Gastrocnemius medialis (tissue), 4 donors: ENCODE data around the gene DIP2A. TPM values are rescaled to one million over a fixed set of nuclear protein-coding genes. Genes with fewer than 3 reads are reported as not detected.
"Not testable (repeated sequence)": the region's sequence is repeated elsewhere in the genome, so short reads cannot be mapped to it uniquely, and the experiment has no call there.

ENCODE experiments used
- ATAC-seq, 2 donors: fragments of 150-250 bp; one replicate each; pipeline ENCODE4 v1.9.1; 2016
- DNase-seq, 2 donors: peaks; one replicate each; pipeline ENCODE4 v3.0.0-alpha.2; 2019
- H3K27ac ChIP-seq, 4 donors: fragments of 200-600 bp; sonication (generic); 1 replicate in 1 of 4; 2 replicates in 3 of 4; pipeline ENCODE4 v1.5.1; 2016 to 2018; ENCODE audit warnings: mild to moderate bottlenecking in 2 of 4, moderate library complexity in 1 of 4
- H3K27me3 ChIP-seq, 3 donors: fragments of 200-600 bp; sonication (generic) in 2 of 3; 1 replicate in 1 of 3; 2 replicates in 2 of 3; pipeline versions ENCODE4 v1.5.1 to v1.6.0; 2016 to 2019; ENCODE audit warnings: mild to moderate bottlenecking in 1 of 3, moderate library complexity in 1 of 3
- H3K36me3 ChIP-seq, 2 donors: fragments of 200-600 bp; sonication (generic) in 1 of 2; one replicate each; pipeline ENCODE4 v1.5.1; 2017 to 2018
- H3K4me1 ChIP-seq, 2 donors: fragments of 200-600 bp; sonication (generic) in 1 of 2; one replicate each; pipeline ENCODE4 v1.5.1; 2016 to 2017; ENCODE audit warnings: mild to moderate bottlenecking in 2 of 2
- H3K4me3 ChIP-seq, 4 donors: fragments of 200-600 bp; sonication (generic) in 3 of 4; 1 replicate in 1 of 4; 2 replicates in 3 of 4; pipeline ENCODE4 v1.5.1; 2016 to 2019; ENCODE audit warnings: mild to moderate bottlenecking in 2 of 4
- H3K9me3 ChIP-seq, 3 donors: fragments of 200-600 bp; sonication (generic) in 2 of 3; 1 replicate in 1 of 3; 2 replicates in 2 of 3; pipeline ENCODE4 v1.5.1; 2016 to 2019
- CTCF ChIP-seq, 5 experiments: fragments of 450-650 bp in 3 of 5; fragments of 200-600 bp in 2 of 5; sonication (generic) in 2 of 5; IDR thresholded peaks in 4 of 5; conservative IDR thresholded peaks in 1 of 5; 1 replicate in 4 of 5; 2 replicates in 1 of 5; pipeline ENCODE4 v1.5.1; 2016 to 2019; ENCODE audit warnings: antibody characterized with exemption in 5 of 5, mild to moderate bottlenecking in 3 of 5, moderate library complexity in 3 of 5
- POLR2A ChIP-seq, 2 donors: fragments of 450-650 bp; IDR thresholded peaks; one replicate each; pipeline ENCODE4 v1.6.1; 2017; ENCODE audit warnings: antibody characterized with exemption in 2 of 2, mild to moderate bottlenecking in 2 of 2, moderate library complexity in 2 of 2
- in situ Hi-C, 4 donors: fragments of 200-750 bp; cut with MboI; loops; one replicate each; pipeline versions ENCODE4 v1.15.0 to v1.8.0; 2017; ENCODE audit warnings: low sequenced_read_pairs in 4 of 4
- intact Hi-C: fragments of 100-400 bp; cut with DNase I; formaldehyde crosslinking; loops from one replicate; pipeline ENCODE4 v1.15.1; 2023; ENCODE audit warnings: low total_unique reads
- total RNA-seq, 4 donors: library from RNA; depleted of rRNA; stranded (reverse); fragments of >200 nt; gene quantifications; one replicate each; pipeline versions ENCODE4 v1.1.0 to v1.2.3, GENCODE V29; 2016

DIP2A gene
- total RNA-seq, 4 donors from 2014 or later: 6.3 to 15.5 (median 11.8) TPM

GRCh38 chr21:46570119-46570518, 111.4 kb downstream of the DIP2A start:
- no peak overlapping the region for H3K4me3 ChIP-seq
- H3K27ac ChIP-seq: no peak overlapping the region
- in situ Hi-C loops (no loop called here), intact Hi-C loops (no loop called here)
- ATAC-seq: no peak
- H3K4me1 ChIP-seq: peaks cover 0 to 4% of the 10 kb centered on the region in 2 donors
- no peaks in the 10 kb centered on the region for H3K27me3 ChIP-seq
- H3K9me3 ChIP-seq: no peaks in the 10 kb centered on the region
- DNase-seq: no peak
- TF ChIP-seq CTCF (IDR thresholded peaks at IDR 0.05 in 4 of 5, conservative IDR thresholded peaks at IDR 0.05 in 1 of 5): no peak
- TF ChIP-seq POLR2A (IDR thresholded peaks at IDR 0.05): no peak
- peaks cover 0 to 62% of the 10 kb centered on the region in 2 donors for H3K36me3 ChIP-seq

GRCh38 chr21:46570631-46571030, 111.9 kb downstream of the DIP2A start:
- Histone ChIP-seq H3K27me3 (no peaks in the 10 kb centered on the region), H3K9me3 (no peaks in the 10 kb centered on the region), H3K4me3 (no peak overlapping the region), H3K4me1 (peaks cover 0 to 4% of the 10 kb centered on the region in 2 donors), H3K27ac (no peak overlapping the region), H3K36me3 (peaks cover 0 to 60% of the 10 kb centered on the region in 2 donors)
- in situ Hi-C loops: no loop called here
- no peak for DNase-seq
- intact Hi-C loops: no loop called here
- TF ChIP-seq POLR2A (IDR thresholded peaks at IDR 0.05): no peak
- TF ChIP-seq CTCF (IDR thresholded peaks at IDR 0.05 in 4 of 5, conservative IDR thresholded peaks at IDR 0.05 in 1 of 5): no peak
- ATAC-seq: no peak

GRCh38 chr21:46572850-46573249, 114.2 kb downstream of the DIP2A start:
- Histone ChIP-seq H3K27ac (no peak overlapping the region), H3K36me3 (peaks cover 0 to 38% of the 10 kb centered on the region in 2 donors), H3K27me3 (no peaks in the 10 kb centered on the region), H3K9me3 (no peaks in the 10 kb centered on the region), H3K4me3 (no peak overlapping the region), H3K4me1 (peaks cover 0 to 4% of the 10 kb centered on the region in 2 donors)
- DNase-seq (no peak), ATAC-seq (no peak)
- in situ Hi-C loops (no loop called here), intact Hi-C loops (no loop called here)
- TF ChIP-seq CTCF (IDR thresholded peaks at IDR 0.05 in 4 of 5, conservative IDR thresholded peaks at IDR 0.05 in 1 of 5) (no peak), POLR2A (IDR thresholded peaks at IDR 0.05) (no peak)

GRCh38 chr21:46577786-46578185, 119.1 kb downstream of the DIP2A start:
- in situ Hi-C loops, H3K4me1 ChIP-seq, H3K27ac ChIP-seq, ATAC-seq, DNase-seq, H3K27me3 ChIP-seq, intact Hi-C loops, H3K9me3 ChIP-seq, H3K4me3 ChIP-seq: not testable (repeated sequence)
- H3K36me3 ChIP-seq: peaks cover 0 to 22% of the 10 kb centered on the region in 2 donors

- H3K4me1 ChIP-seq, H3K4me3 ChIP-seq, H3K27me3 ChIP-seq, intact Hi-C loops, ATAC-seq, H3K27ac ChIP-seq, H3K9me3 ChIP-seq, DNase-seq, in situ Hi-C loops: not testable (repeated sequence)
- H3K36me3 ChIP-seq: peaks cover 0 to 20% of the 10 kb centered on the region in 2 donors
Observed at GRCh38 chr21:46579394-46579793, 120.7 kb downstream of the DIP2A start.

- Histone ChIP-seq H3K4me1 (no peaks in the 10 kb centered on the region), H3K4me3 (no peak overlapping the region), H3K27ac (no peak overlapping the region), H3K36me3 (peaks cover 0 to 20% of the 10 kb centered on the region in 2 donors), H3K9me3 (no peaks in the 10 kb centered on the region), H3K27me3 (no peaks in the 10 kb centered on the region)
- in situ Hi-C loops (no loop called here), intact Hi-C loops (no loop called here)
- ATAC-seq (no peak), DNase-seq (no peak)
- TF ChIP-seq CTCF (IDR thresholded peaks at IDR 0.05 in 4 of 5, conservative IDR thresholded peaks at IDR 0.05 in 1 of 5) (no peak), POLR2A (IDR thresholded peaks at IDR 0.05) (no peak)
Observed at GRCh38 chr21:46581780-46582307, 123.2 kb downstream of the DIP2A start.
